ENCODE measurements around the gene DHRS1. TPM values are rescaled to one million over a fixed set of nuclear protein-coding genes. Genes with fewer than 3 reads are reported as not detected.

The DHRS1 gene
- polyA plus RNA-seq, 1 donor (not counting 4 experiments of a cell fraction or from before 2014, with no cell fraction given), result 65.1 TPM

GRCh38 chr14:24337824-24338175 is 38.2 kb upstream of the DHRS1 start:
- H3K4me1 ChIP-seq (ENCODE audit: control insufficient read depth, extremely low read depth, insufficient read depth, low read length), result peaks cover 19% of the 10 kb centered on the region

GRCh38 chr14:24337144-24337823 is 37.7 kb upstream of the DHRS1 start:
- no peak overlapping the region for H3K9ac ChIP-seq (ENCODE audit: control insufficient read depth, extremely low read depth, insufficient read depth, low read length)
- no peaks in the 10 kb centered on the region for H3K9me1 ChIP-seq (ENCODE audit: control insufficient read depth, extremely low read depth, insufficient read depth, low read length)
- TF ChIP-seq, protein P1, sequence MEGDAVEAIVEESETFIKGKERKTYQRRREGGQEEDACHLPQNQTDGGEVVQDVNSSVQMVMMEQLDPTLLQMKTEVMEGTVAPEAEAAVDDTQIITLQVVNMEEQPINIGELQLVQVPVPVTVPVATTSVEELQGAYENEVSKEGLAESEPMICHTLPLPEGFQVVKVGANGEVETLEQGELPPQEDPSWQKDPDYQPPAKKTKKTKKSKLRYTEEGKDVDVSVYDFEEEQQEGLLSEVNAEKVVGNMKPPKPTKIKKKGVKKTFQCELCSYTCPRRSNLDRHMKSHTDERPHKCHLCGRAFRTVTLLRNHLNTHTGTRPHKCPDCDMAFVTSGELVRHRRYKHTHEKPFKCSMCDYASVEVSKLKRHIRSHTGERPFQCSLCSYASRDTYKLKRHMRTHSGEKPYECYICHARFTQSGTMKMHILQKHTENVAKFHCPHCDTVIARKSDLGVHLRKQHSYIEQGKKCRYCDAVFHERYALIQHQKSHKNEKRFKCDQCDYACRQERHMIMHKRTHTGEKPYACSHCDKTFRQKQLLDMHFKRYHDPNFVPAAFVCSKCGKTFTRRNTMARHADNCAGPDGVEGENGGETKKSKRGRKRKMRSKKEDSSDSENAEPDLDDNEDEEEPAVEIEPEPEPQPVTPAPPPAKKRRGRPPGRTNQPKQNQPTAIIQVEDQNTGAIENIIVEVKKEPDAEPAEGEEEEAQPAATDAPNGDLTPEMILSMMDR (optimal IDR thresholded peaks at IDR 0.05 in 1 of 3, IDR thresholded peaks at IDR 0.05 in 1 of 3, conservative IDR thresholded peaks at IDR 0.05 in 1 of 3; ENCODE audit: extremely low read depth in 1 of 3, insufficient read depth in 2 of 3, low read length in 3 of 3), result no peak
- no peak for TF ChIP-seq EZH2 (IDR thresholded peaks at IDR 0.05; ENCODE audit: low read length)
- DNase-seq (ENCODE audit: low read depth, low spot score) (no peak), FAIRE-seq (no peak)
- no peak overlapping the region for H3K4me2 ChIP-seq (ENCODE audit: control insufficient read depth, extremely low read depth, insufficient read depth, low read depth, low read length)
- no peak overlapping the region for H3K4me3 ChIP-seq (ENCODE audit: control insufficient read depth in 2 of 3, extremely low read depth in 1 of 3, insufficient read depth in 2 of 3, low read depth in 1 of 3, low read length in 3 of 3)
- H3K27me3 ChIP-seq (ENCODE audit: control insufficient read depth, extremely low read depth, insufficient read depth, low read length), result peaks cover 16% of the 10 kb centered on the region
- peaks cover 24% of the 10 kb centered on the region for H3K4me1 ChIP-seq (ENCODE audit: control insufficient read depth, extremely low read depth, insufficient read depth, low read length)
- H3K27ac ChIP-seq (ENCODE audit: control insufficient read depth, insufficient read depth, low read length), result no peak overlapping the region
- no peaks in the 10 kb centered on the region for H4K20me1 ChIP-seq (ENCODE audit: control insufficient read depth, extremely low read depth, insufficient read depth, low read length)
- no peaks in the 10 kb centered on the region for H3K79me2 ChIP-seq (ENCODE audit: control insufficient read depth, insufficient read depth, low read length)
- peaks cover 0 to 2% of the 10 kb centered on the region in 2 experiments for H3K36me3 ChIP-seq (ENCODE audit: control insufficient read depth in 2 of 2, extremely low read depth in 1 of 2, insufficient read depth in 2 of 2, low read length in 2 of 2)
- dilution Hi-C loops (cut with MboI; ENCODE audit: extremely low pct_ligation_motif_present, low sequenced_read_pairs), result no loop called here
- H3K9me3 ChIP-seq (ENCODE audit: control insufficient read depth, low read depth, low read length), result no peaks in the 10 kb centered on the region
- H2AFZ ChIP-seq (ENCODE audit: control insufficient read depth, low read length), result no peak overlapping the region

More at GRCh38 chr14:24337824-24338175, 38.2 kb upstream of the DHRS1 start:
- peaks cover 16% of the 10 kb centered on the region for H3K27me3 ChIP-seq (ENCODE audit: control insufficient read depth, extremely low read depth, insufficient read depth, low read length)
- H3K27ac ChIP-seq (ENCODE audit: control insufficient read depth, insufficient read depth, low read length), result no peak overlapping the region
- H3K4me2 ChIP-seq (ENCODE audit: control insufficient read depth, extremely low read depth, insufficient read depth, low read depth, low read length), result no peak overlapping the region
- no peak overlapping the region for H3K9ac ChIP-seq (ENCODE audit: control insufficient read depth, extremely low read depth, insufficient read depth, low read length)
- H3K9me3 ChIP-seq (ENCODE audit: control insufficient read depth, low read depth, low read length), result no peaks in the 10 kb centered on the region
- H3K4me3 ChIP-seq (ENCODE audit: control insufficient read depth in 2 of 3, extremely low read depth in 1 of 3, insufficient read depth in 2 of 3, low read depth in 1 of 3, low read length in 3 of 3), result no peak overlapping the region
- H3K36me3 ChIP-seq (ENCODE audit: control insufficient read depth in 2 of 2, extremely low read depth in 1 of 2, insufficient read depth in 2 of 2, low read length in 2 of 2), result peaks cover 0 to 2% of the 10 kb centered on the region in 2 experiments
- no peak for DNase-seq (ENCODE audit: low read depth, low spot score)
- dilution Hi-C loops (cut with MboI; ENCODE audit: extremely low pct_ligation_motif_present, low sequenced_read_pairs), result no loop called here
- no peak for FAIRE-seq
- no peaks in the 10 kb centered on the region for H3K79me2 ChIP-seq (ENCODE audit: control insufficient read depth, insufficient read depth, low read length)
- no peaks in the 10 kb centered on the region for H4K20me1 ChIP-seq (ENCODE audit: control insufficient read depth, extremely low read depth, insufficient read depth, low read length)
- TF ChIP-seq, protein P1 (optimal IDR thresholded peaks at IDR 0.05 in 1 of 3, IDR thresholded peaks at IDR 0.05 in 1 of 3, conservative IDR thresholded peaks at IDR 0.05 in 1 of 3; ENCODE audit: extremely low read depth in 1 of 3, insufficient read depth in 2 of 3, low read length in 3 of 3), result no peak
- no peak for TF ChIP-seq EZH2 (IDR thresholded peaks at IDR 0.05; ENCODE audit: low read length)
- H2AFZ ChIP-seq (ENCODE audit: control insufficient read depth, low read length), result no peak overlapping the region
- no peaks in the 10 kb centered on the region for H3K9me1 ChIP-seq (ENCODE audit: control insufficient read depth, extremely low read depth, insufficient read depth, low read length)

All from keratinocyte (primary cell).